ENCODE data around the gene NLRP12.

DNA sequence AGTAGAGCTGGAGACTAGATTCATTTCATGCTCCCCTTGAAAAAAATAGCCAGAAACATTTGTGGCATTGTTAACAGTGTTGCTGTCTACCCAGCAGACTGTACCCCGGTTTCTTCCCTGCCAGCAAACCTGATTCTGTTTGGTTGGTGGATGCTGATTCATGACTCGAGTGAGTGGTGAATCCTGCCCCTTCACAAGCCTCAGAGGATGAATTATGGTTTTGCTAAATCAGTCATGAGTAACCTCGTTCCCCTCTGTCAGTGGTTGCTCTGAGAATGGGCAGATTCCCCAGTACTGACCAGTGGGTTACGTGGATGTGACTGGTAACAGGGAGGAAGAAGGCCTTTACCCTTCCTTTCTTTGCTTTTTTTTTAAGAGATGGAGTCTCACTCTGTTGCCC lies 10.1 kb downstream of the NLRP12 start:
- TF ChIP-seq, protein P1, sequence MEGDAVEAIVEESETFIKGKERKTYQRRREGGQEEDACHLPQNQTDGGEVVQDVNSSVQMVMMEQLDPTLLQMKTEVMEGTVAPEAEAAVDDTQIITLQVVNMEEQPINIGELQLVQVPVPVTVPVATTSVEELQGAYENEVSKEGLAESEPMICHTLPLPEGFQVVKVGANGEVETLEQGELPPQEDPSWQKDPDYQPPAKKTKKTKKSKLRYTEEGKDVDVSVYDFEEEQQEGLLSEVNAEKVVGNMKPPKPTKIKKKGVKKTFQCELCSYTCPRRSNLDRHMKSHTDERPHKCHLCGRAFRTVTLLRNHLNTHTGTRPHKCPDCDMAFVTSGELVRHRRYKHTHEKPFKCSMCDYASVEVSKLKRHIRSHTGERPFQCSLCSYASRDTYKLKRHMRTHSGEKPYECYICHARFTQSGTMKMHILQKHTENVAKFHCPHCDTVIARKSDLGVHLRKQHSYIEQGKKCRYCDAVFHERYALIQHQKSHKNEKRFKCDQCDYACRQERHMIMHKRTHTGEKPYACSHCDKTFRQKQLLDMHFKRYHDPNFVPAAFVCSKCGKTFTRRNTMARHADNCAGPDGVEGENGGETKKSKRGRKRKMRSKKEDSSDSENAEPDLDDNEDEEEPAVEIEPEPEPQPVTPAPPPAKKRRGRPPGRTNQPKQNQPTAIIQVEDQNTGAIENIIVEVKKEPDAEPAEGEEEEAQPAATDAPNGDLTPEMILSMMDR (IDR thresholded peaks at IDR 0.05; ENCODE audit: insufficient read depth, low read length, poor library complexity, severe bottlenecking): no peak
- no peak for TF ChIP-seq EZH2phosphoT487 (conservative IDR thresholded peaks at IDR 0.05; ENCODE audit: low read length)
